T1000 (cell line): Measurements from ENCODE around the gene MARCHF6.
"Not testable (repeated sequence)": the region's sequence is repeated elsewhere in the genome, so short reads cannot be mapped to it uniquely, and the experiment has no call there.

ENCODE experiments used
- DNase-seq: peaks from one replicate; lab custom pipeline; 2025; ENCODE audit warnings: mixed read lengths; lab: John Stamatoyannopoulos, UW

Gene MARCHF6

GRCh38 chr5:10353241-10354047 lies at the start of gene MARCHF6:
Gene MARCHF6 (plus strand): TSS chr5:10353695. CDS start chr5:10353899, 204 bp downstream.
- peak; percentile 63 for DNase-seq

GRCh38 chr5:10303699-10304170 lies 49.8 kb upstream of the MARCHF6 start:
- DNase-seq: no peak

- DNase-seq: no peak
Measured at GRCh38 chr5:10304932-10305331, 48.6 kb upstream of the MARCHF6 start.

GRCh38 chr5:10306114-10306513 lies 47.4 kb upstream of the MARCHF6 start:
- no peak for DNase-seq

GRCh38 chr5:10306806-10307205 lies 46.7 kb upstream of the MARCHF6 start:
- no peak for DNase-seq

GRCh38 chr5:10307206-10308148 lies 46.0 kb upstream of the MARCHF6 start, which contains the start of gene CMBL:
Gene CMBL (minus strand): TSS chr5:10307902. CDS start chr5:10290762, 17,140 bp downstream.
- DNase-seq: no peak

- DNase-seq: no peak
Measured at GRCh38 chr5:10308844-10309243, 44.7 kb upstream of the MARCHF6 start.

- no peak for DNase-seq
Measured at GRCh38 chr5:10310066-10310779, 43.3 kb upstream of the MARCHF6 start.

GRCh38 chr5:10310835-10311570 lies 42.5 kb upstream of the MARCHF6 start:
- DNase-seq: not testable (repeated sequence)

GRCh38 chr5:10311595-10312425 lies 41.7 kb upstream of the MARCHF6 start:
- DNase-seq: no peak

- DNase-seq: no peak
Measured at GRCh38 chr5:10315201-10315600, 38.3 kb upstream of the MARCHF6 start.

- no peak for DNase-seq
Measured at GRCh38 chr5:10315824-10316509, 37.5 kb upstream of the MARCHF6 start.

GRCh38 chr5:10317825-10318682 lies 35.4 kb upstream of the MARCHF6 start:
- no peak for DNase-seq

GRCh38 chr5:10319202-10319851 lies 34.2 kb upstream of the MARCHF6 start:
- no peak for DNase-seq

GRCh38 chr5:10320793-10321192 lies 32.7 kb upstream of the MARCHF6 start:
- no peak for DNase-seq

- DNase-seq: no peak
Measured at GRCh38 chr5:10321882-10322281, 31.6 kb upstream of the MARCHF6 start.

GRCh38 chr5:10323588-10324488 lies 29.7 kb upstream of the MARCHF6 start:
- DNase-seq: no peak
